ENCODE results near the gene USP31. TPM values are rescaled to one million over a fixed set of nuclear protein-coding genes. Genes with fewer than 3 reads are reported as not detected.
A peak's percentile ranks its signal among the peaks of the same experiment; 100 is the strongest.

USP31 gene
- total and polyA plus RNA-seq, 2 of the 13 experiments (the other 11 are each of a cell fraction or from before 2014, with no cell fraction given): 22.5 to 23.3 TPM

DNA sequence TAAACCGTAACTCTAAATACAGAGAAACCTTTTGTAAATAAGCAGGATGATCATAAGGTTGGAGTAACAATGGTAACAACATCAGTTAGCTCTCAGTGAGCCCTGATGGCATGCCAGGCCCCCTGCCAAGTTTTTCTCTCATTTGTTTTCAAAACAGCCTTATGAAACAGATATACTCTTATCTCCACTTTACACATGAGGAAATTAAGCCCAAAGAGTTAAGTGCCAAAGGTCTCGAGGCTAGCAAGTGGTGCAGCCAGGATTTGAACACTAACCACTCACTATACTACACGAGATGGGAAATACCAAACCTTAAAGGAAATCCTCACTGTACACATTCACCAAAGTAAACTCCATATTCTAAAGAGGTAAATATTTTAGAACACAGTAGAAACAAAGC, 15.0 kb downstream of the USP31 start (continued):
- TF ChIP-seq, protein P1, sequence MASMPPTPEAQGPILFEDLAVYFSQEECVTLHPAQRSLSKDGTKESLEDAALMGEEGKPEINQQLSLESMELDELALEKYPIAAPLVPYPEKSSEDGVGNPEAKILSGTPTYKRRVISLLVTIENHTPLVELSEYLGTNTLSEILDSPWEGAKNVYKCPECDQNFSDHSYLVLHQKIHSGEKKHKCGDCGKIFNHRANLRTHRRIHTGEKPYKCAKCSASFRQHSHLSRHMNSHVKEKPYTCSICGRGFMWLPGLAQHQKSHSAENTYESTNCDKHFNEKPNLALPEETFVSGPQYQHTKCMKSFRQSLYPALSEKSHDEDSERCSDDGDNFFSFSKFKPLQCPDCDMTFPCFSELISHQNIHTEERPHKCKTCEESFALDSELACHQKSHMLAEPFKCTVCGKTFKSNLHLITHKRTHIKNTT (CRISPR knock-in tag; IDR thresholded peaks at IDR 0.05): no peak
- TF ChIP-seq, protein P2, sequence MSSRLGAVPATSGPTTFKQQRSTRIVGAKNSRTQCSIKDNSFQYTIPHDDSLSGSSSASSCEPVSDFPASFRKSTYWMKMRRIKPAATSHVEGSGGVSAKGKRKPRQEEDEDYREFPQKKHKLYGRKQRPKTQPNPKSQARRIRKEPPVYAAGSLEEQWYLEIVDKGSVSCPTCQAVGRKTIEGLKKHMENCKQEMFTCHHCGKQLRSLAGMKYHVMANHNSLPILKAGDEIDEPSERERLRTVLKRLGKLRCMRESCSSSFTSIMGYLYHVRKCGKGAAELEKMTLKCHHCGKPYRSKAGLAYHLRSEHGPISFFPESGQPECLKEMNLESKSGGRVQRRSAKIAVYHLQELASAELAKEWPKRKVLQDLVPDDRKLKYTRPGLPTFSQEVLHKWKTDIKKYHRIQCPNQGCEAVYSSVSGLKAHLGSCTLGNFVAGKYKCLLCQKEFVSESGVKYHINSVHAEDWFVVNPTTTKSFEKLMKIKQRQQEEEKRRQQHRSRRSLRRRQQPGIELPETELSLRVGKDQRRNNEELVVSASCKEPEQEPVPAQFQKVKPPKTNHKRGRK (CRISPR knock-in tag; IDR thresholded peaks at IDR 0.05): no peak
- TF ChIP-seq HHEX (CRISPR knock-in tag; IDR thresholded peaks at IDR 0.05): no peak
- TF ChIP-seq ZNF841 (CRISPR knock-in tag; IDR thresholded peaks at IDR 0.05; ENCODE audit: borderline replicate concordance): no peak
- TF ChIP-seq, protein P3, sequence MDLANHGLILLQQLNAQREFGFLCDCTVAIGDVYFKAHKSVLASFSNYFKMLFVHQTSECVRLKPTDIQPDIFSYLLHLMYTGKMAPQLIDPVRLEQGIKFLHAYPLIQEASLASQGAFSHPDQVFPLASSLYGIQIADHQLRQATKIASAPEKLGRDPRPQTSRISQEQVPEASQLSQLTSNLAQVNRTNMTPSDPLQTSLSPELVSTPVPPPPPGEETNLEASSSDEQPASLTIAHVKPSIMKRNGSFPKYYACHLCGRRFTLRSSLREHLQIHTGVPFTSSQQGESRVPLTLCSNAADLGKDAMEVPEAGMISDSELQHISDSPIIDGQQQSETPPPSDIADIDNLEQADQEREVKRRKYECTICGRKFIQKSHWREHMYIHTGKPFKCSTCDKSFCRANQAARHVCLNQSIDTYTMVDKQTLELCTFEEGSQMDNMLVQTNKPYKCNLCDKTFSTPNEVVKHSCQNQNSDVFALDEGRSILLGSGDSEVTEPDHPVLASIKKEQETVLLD (CRISPR knock-in tag; IDR thresholded peaks at IDR 0.05; ENCODE audit: low read depth): no peak
- TF ChIP-seq, protein P4, sequence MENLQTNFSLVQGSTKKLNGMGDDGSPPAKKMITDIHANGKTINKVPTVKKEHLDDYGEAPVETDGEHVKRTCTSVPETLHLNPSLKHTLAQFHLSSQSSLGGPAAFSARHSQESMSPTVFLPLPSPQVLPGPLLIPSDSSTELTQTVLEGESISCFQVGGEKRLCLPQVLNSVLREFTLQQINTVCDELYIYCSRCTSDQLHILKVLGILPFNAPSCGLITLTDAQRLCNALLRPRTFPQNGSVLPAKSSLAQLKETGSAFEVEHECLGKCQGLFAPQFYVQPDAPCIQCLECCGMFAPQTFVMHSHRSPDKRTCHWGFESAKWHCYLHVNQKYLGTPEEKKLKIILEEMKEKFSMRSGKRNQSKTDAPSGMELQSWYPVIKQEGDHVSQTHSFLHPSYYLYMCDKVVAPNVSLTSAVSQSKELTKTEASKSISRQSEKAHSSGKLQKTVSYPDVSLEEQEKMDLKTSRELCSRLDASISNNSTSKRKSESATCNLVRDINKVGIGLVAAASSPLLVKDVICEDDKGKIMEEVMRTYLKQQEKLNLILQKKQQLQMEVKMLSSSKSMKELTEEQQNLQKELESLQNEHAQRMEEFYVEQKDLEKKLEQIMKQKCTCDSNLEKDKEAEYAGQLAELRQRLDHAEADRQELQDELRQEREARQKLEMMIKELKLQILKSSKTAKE (CRISPR knock-in tag; IDR thresholded peaks at IDR 0.05; ENCODE audit: borderline replicate concordance): no peak
- TF ChIP-seq, protein P5, sequence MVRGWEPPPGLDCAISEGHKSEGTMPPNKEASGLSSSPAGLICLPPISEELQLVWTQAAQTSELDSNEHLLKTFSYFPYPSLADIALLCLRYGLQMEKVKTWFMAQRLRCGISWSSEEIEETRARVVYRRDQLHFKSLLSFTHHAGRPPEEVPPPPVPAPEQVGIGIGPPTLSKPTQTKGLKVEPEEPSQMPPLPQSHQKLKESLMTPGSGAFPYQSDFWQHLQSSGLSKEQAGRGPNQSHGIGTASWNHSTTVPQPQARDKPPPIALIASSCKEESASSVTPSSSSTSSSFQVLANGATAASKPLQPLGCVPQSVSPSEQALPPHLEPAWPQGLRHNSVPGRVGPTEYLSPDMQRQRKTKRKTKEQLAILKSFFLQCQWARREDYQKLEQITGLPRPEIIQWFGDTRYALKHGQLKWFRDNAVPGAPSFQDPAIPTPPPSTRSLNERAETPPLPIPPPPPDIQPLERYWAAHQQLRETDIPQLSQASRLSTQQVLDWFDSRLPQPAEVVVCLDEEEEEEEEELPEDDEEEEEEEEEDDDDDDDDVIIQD (CRISPR knock-in tag; IDR thresholded peaks at IDR 0.05; ENCODE audit: low read depth): peak; percentile 67; the same call in 1 of the 2 replicates
- TF ChIP-seq THYN1 (CRISPR knock-in tag; IDR thresholded peaks at IDR 0.05; ENCODE audit: borderline replicate concordance, low read depth): no peak
- no peak for TF ChIP-seq HNRNPUL1 (IDR thresholded peaks at IDR 0.05; ENCODE audit: low read depth, low read length)
- TF ChIP-seq CHD4 (IDR thresholded peaks at IDR 0.05; ENCODE audit: borderline replicate concordance, low read length): no peak
- TF ChIP-seq ELF3 (CRISPR knock-in tag; IDR thresholded peaks at IDR 0.05): peak; percentile 57; the same call in 1 of the 2 replicates
- TF ChIP-seq JUN (CRISPR knock-in tag; IDR thresholded peaks at IDR 0.05): no peak
- TF ChIP-seq HNF4A (CRISPR knock-in tag; IDR thresholded peaks at IDR 0.05): peak; percentile 77
- no peak for TF ChIP-seq ZNF547 (CRISPR knock-in tag; IDR thresholded peaks at IDR 0.05)
- TF ChIP-seq, protein P6, sequence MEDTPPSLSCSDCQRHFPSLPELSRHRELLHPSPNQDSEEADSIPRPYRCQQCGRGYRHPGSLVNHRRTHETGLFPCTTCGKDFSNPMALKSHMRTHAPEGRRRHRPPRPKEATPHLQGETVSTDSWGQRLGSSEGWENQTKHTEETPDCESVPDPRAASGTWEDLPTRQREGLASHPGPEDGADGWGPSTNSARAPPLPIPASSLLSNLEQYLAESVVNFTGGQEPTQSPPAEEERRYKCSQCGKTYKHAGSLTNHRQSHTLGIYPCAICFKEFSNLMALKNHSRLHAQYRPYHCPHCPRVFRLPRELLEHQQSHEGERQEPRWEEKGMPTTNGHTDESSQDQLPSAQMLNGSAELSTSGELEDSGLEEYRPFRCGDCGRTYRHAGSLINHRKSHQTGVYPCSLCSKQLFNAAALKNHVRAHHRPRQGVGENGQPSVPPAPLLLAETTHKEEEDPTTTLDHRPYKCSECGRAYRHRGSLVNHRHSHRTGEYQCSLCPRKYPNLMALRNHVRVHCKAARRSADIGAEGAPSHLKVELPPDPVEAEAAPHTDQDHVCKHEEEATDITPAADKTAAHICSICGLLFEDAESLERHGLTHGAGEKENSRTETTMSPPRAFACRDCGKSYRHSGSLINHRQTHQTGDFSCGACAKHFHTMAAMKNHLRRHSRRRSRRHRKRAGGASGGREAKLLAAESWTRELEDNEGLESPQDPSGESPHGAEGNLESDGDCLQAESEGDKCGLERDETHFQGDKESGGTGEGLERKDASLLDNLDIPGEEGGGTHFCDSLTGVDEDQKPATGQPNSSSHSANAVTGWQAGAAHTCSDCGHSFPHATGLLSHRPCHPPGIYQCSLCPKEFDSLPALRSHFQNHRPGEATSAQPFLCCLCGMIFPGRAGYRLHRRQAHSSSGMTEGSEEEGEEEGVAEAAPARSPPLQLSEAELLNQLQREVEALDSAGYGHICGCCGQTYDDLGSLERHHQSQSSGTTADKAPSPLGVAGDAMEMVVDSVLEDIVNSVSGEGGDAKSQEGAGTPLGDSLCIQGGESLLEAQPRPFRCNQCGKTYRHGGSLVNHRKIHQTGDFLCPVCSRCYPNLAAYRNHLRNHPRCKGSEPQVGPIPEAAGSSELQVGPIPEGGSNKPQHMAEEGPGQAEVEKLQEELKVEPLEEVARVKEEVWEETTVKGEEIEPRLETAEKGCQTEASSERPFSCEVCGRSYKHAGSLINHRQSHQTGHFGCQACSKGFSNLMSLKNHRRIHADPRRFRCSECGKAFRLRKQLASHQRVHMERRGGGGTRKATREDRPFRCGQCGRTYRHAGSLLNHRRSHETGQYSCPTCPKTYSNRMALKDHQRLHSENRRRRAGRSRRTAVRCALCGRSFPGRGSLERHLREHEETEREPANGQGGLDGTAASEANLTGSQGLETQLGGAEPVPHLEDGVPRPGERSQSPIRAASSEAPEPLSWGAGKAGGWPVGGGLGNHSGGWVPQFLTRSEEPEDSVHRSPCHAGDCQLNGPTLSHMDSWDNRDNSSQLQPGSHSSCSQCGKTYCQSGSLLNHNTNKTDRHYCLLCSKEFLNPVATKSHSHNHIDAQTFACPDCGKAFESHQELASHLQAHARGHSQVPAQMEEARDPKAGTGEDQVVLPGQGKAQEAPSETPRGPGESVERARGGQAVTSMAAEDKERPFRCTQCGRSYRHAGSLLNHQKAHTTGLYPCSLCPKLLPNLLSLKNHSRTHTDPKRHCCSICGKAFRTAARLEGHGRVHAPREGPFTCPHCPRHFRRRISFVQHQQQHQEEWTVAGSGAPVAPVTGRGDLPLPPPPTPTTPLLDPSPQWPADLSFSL (CRISPR knock-in tag; IDR thresholded peaks at IDR 0.05): 0 out of 2 replicates have a peak, but pooled peaks have one; percentile 16

Measured in HepG2 (cell line).